ENCODE measurements around the gene VEZT.

DNA sequence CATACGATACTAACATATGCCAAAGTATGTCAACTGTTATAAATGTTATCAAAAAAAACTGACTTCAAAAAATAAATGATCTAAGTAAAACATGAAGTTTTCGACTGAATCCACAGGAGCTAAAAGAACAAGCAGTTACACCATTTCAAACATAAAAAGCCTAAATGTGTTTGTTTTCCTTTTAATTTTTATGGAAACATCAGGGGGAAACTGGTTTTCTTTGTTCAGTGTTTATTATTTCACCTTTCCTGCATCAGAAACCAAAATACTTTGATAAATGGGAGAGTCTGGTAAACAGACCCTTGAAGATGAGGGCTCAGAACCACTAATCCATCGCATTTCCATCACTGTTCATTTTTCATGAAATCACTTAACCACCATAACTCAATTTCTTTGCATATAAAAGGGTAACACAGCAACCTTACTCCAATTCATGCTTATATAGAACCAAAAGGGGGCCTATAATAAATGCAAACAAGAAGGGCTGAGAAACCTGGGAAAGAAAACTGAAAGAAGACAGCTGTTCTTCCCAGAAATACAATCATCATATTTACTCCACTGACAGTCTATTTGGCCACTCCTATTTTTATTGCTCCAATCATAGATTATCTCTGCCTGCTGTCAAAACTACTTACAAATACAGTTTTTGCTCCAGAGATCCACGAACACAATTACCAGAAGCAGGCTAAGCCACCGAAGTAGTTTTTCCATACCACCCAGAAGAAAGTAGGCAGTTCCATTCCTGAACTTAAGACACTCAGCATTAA is 17.3 kb upstream of the VEZT start:
- TF ChIP-seq, protein P1, sequence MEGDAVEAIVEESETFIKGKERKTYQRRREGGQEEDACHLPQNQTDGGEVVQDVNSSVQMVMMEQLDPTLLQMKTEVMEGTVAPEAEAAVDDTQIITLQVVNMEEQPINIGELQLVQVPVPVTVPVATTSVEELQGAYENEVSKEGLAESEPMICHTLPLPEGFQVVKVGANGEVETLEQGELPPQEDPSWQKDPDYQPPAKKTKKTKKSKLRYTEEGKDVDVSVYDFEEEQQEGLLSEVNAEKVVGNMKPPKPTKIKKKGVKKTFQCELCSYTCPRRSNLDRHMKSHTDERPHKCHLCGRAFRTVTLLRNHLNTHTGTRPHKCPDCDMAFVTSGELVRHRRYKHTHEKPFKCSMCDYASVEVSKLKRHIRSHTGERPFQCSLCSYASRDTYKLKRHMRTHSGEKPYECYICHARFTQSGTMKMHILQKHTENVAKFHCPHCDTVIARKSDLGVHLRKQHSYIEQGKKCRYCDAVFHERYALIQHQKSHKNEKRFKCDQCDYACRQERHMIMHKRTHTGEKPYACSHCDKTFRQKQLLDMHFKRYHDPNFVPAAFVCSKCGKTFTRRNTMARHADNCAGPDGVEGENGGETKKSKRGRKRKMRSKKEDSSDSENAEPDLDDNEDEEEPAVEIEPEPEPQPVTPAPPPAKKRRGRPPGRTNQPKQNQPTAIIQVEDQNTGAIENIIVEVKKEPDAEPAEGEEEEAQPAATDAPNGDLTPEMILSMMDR (IDR thresholded peaks at IDR 0.05; ENCODE audit: insufficient read depth, low read length), result no peak
- TF ChIP-seq POLR2AphosphoS5 (IDR thresholded peaks at IDR 0.05; ENCODE audit: low read depth) (no peak), SPI1 (IDR thresholded peaks at IDR 0.05; ENCODE audit: borderline replicate concordance, low read depth) (no peak)
- TF ChIP-seq, protein P2, sequence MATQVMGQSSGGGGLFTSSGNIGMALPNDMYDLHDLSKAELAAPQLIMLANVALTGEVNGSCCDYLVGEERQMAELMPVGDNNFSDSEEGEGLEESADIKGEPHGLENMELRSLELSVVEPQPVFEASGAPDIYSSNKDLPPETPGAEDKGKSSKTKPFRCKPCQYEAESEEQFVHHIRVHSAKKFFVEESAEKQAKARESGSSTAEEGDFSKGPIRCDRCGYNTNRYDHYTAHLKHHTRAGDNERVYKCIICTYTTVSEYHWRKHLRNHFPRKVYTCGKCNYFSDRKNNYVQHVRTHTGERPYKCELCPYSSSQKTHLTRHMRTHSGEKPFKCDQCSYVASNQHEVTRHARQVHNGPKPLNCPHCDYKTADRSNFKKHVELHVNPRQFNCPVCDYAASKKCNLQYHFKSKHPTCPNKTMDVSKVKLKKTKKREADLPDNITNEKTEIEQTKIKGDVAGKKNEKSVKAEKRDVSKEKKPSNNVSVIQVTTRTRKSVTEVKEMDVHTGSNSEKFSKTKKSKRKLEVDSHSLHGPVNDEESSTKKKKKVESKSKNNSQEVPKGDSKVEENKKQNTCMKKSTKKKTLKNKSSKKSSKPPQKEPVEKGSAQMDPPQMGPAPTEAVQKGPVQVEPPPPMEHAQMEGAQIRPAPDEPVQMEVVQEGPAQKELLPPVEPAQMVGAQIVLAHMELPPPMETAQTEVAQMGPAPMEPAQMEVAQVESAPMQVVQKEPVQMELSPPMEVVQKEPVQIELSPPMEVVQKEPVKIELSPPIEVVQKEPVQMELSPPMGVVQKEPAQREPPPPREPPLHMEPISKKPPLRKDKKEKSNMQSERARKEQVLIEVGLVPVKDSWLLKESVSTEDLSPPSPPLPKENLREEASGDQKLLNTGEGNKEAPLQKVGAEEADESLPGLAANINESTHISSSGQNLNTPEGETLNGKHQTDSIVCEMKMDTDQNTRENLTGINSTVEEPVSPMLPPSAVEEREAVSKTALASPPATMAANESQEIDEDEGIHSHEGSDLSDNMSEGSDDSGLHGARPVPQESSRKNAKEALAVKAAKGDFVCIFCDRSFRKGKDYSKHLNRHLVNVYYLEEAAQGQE (IDR thresholded peaks at IDR 0.05; ENCODE audit: insufficient replicate concordance, low read depth), result no peak
